ENCODE measurements around the gene CPVL.

CPVL gene

DNA sequence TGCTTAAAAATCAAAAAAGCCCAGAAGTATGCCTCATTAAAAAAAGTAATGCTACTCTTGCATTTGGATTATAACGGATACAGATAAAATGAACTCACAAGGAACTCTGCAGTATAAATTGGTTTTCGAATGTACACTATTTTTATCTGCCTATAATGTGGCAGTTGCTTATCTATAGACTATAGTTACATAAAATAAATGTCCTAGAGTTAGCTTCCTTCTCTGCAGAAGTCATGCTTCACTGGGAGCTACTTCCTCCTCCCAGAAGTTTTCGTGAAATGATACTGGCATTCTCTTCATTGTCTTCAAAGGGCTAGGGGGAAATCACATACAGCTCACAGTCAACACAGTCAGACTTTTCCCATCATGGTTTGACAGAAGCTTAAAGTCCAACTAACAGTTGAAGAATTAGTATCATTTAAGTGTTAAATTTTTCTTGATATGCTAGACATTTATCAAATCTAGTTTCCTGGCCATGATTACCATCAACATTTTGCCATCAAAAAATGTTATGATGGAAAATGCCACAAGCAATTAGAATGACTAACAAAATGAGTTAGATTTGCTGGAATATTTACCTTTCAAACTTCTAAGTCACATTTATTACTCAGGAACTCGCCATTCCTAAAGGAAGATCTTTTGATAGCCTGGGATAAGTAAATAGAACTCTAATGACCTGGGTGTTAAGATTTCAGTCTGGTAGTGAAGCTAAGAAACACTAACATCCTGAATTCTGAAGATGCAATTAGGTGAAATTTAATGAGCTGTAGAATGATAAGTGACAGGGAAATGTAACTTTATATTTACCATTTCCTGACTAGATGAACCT is 100.9 kb downstream of the CPVL start:
- DNase-seq (ENCODE audit: extremely low read depth in 1 of 2, low read depth in 1 of 2): no peak

DNA sequence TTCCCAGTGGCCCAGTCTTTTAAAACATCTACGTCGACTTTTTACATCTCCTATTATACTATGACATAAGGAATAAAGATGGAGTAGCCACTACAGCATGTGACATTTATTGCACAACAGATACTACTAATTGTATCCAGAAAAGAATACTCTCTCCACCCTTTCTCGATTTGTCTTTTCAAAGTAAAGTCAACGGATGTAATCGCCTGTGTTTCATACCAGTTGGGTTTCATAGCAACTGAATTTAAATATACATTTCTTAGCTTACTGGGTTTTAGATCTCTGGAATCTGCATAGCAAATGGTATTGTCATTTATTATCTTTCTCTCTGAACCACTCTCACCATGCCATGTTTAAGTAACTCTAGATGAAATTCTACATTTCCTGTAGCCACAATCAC is 101.8 kb downstream of the CPVL start:
- no peak for DNase-seq (ENCODE audit: extremely low read depth in 1 of 2, low read depth in 1 of 2)

DNA sequence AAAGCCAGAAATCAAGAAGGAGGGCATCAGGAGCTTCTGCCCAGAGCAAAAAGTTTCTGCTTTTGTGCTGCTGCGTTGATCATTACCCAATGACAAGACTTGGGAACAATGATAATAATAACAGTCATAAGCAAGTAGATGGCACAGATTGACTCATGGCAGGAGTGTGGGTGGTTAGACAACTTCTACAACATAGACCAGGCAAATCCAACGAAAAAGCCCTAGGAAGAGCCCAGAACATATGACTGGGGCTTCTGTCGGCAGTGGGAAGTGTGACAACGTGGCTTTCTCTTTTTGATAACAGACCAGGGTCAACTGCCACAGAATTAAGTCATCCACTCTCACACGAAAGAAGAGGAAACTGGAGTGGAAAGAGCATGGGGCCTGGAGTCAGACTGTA is 102.8 kb downstream of the CPVL start:
- DNase-seq (ENCODE audit: extremely low read depth in 1 of 2, low read depth in 1 of 2): no peak

DNA sequence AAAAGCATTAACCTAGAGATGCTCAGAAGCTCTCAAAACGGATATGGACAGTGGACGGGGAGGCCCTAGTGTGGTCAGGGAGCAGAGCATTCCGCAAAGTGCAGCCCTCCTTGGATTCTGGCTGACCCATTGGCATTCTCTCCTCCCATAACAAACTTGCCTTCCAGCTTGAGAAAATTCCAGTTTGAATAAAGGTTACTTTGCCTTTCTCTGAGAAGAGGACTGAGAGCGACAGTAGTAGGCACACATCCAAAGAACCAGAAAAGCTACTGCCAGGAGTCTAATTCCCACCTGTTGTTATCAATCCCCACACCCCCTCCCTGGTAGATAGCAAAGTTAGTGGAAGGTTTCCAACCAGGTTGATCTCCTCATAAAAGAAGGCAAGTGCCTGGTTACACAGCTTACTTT is 103.5 kb downstream of the CPVL start:
- no peak for DNase-seq (ENCODE audit: extremely low read depth in 1 of 2, low read depth in 1 of 2)

DNA sequence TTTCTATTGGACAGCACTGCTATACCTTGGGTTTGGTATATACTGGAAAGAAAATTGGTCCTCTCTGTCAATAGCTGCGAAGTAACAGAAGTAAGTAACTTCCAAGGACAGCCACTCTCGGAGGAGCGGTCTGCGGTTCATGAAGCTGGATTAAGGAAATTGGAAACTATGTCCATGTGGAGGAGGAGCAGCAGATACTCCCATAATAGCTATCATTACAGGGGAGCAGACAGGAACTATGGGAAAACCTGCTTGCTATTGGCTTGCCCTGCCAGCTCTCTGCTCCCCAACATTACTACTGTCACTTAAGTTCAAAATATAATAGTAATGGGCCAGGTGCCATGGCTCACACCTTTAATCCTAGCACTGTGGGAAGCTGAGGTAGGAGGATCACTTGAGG is 104.3 kb downstream of the CPVL start:
- no peak for DNase-seq (ENCODE audit: extremely low read depth in 1 of 2, low read depth in 1 of 2)

DNA sequence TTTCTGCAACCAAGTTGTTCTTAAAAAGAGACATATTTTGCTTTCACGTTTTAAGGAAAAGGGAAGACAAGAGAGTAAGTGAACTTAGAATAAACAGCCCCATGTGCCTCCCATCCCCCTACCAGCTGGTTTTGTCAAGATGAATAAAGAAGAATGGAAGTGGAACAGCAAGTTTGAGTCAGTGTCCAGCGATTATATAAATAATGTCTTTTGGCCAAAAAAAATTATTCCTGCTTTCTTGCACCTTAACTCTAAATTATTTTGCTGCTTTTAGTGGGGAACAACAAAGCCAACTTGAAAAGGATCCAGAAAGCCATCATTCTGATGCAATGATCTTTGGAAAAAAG is 105.8 kb downstream of the CPVL start:
- no peak for DNase-seq (ENCODE audit: extremely low read depth in 1 of 2, low read depth in 1 of 2)

DNA sequence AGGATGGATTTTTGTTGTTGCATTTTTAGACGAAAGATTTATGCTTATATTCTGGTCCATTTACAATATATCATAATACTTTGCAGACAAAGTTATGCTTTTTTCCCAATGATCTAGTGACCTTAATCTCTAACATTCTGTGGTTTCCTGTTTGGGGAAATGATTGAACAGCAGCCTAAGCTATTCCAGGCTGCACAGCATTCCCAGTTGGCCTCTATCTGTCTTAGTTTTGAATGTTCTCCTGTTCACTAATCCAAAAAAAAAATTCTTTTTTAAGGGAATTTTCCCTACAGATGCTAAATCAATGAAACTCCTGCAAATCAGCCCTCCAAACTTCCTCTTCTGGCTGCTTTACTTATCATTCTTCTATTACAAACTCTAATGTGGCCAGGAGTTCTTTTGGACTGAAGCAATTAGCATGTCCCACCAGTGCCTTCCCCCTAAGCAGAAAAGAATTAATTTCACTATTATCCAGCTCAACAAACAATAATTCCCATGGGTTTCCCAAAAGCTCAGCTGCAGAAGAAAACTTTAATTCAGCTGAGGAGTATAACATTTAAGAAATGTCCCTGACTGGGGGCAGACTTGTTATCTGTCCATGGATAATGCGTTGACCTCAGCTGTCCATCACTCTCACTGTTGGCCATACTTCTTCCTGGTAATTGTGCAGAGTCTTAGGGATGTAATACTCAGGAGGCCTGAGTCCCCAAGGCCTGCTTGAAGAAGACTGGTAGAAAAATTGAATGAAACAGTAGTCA is 106.3 kb downstream of the CPVL start:
- DNase-seq (ENCODE audit: extremely low read depth in 1 of 2, low read depth in 1 of 2): no peak

DNA sequence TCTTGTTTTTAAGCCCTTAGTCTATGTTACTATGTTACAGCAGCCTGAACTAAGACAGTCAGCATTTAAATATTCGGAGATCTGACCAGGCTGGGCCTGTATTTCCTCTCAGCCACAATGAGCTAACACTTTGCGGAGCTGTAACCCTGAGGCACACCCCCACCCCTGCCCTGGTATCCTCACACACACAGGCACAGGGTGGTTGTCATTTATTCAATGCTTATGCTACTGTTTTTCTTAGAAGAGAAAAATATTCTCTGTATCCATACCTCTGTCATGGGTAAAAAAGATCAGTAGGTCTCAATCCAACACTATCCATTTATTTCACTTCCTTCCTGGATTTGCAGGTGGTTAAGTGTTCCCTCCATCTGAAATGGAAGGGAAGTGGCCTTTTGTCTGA is 107.9 kb downstream of the CPVL start:
- DNase-seq (ENCODE audit: extremely low read depth in 1 of 2, low read depth in 1 of 2): no peak

DNA sequence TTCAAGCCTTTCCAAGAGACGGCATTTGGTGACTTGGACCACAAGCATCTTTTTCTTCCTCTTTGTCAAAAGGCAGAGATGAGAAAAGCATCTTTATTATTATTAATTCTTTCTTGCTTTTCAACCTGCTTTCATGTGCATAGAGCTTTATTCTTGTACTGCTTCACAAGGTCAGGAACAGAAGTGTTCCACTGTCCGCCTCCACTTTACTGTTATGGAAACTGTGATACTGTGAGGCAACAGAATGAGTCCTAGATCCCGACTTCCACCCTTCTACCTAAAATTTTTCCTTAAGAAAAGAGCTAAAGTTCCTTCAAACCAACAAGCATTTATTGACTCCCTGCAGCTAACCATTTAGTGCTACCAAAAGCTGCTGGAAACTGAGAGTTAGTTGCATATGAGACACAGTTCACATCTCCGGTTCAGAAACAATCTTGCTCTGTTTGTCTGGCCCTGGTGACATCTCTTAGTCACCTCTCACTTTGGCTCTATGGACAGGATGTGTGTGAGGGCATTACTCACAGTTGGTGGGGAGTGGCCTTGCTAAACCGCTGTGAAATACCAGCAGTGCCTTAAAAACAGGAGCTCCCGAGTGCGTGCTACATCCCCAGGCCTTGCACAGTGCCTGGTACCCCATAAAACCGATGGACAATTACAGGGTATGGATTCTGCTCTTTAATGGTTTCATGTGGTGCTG is 111.1 kb downstream of the CPVL start:
- no peak for DNase-seq (ENCODE audit: extremely low read depth in 1 of 2, low read depth in 1 of 2)

DNA sequence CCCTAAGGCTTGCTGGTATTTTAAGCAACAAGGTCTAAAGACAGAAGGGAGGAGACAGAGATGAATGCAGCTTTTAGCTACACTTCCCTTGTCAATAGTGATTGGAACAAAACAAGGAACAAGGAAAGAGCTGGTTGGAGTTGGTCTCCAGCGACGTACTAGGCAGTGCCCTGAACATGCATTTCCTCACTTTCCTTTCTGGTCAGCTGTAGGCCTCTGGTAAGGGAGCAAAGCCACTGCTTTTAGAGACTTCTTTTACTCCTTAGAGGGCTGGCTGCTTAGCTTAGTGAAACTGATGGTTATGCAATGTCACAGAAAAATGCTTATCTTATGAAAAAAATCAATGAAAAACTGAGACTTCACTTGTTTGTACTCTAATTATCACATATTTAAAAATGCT is 112.8 kb downstream of the CPVL start:
- DNase-seq (ENCODE audit: extremely low read depth in 1 of 2, low read depth in 1 of 2): no peak

DNA sequence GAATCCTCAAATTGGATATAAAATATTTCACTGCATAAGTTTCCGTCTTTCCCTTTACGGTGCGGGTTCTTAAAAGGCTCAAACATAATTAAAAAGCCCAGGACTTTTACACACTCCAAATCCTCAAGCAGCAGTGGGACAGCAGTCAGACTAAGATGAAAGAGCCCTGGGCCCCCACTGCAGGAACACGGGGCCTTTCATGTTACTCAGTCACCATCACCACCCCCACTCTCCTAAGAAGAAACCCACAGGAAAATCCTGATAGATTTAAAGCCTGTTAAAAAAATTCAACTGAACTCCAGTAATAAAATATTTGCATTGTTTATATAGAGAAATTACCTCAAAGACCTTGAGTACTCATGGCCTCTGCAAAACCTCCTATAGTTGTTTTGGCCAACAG is 114.2 kb downstream of the CPVL start:
- no peak for DNase-seq (ENCODE audit: extremely low read depth in 1 of 2, low read depth in 1 of 2)

DNA sequence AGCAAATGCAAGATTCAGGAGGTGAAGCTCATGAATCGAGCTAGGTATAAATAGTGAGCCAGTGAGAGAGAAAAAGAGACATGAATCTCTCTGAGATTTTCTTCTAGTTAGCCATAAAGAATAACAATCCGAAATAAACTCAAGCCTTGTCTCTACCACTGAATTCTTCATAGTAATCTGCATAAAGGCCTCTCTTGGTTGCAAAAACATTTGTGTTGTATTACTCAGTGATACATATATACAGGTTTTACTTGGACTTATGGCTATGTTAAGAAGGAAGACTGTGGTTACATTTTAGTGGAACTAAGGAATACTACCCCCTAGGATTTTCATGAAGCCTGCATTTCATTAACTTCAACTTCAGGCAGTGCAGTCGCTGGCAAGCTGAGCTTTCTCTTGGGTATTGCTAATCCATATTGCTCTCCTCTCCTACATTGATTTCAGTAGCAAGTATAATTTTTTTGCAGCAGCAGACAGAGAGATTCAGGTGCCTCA is 115.5 kb downstream of the CPVL start:
- no peak for DNase-seq (ENCODE audit: extremely low read depth in 1 of 2, low read depth in 1 of 2)

DNA sequence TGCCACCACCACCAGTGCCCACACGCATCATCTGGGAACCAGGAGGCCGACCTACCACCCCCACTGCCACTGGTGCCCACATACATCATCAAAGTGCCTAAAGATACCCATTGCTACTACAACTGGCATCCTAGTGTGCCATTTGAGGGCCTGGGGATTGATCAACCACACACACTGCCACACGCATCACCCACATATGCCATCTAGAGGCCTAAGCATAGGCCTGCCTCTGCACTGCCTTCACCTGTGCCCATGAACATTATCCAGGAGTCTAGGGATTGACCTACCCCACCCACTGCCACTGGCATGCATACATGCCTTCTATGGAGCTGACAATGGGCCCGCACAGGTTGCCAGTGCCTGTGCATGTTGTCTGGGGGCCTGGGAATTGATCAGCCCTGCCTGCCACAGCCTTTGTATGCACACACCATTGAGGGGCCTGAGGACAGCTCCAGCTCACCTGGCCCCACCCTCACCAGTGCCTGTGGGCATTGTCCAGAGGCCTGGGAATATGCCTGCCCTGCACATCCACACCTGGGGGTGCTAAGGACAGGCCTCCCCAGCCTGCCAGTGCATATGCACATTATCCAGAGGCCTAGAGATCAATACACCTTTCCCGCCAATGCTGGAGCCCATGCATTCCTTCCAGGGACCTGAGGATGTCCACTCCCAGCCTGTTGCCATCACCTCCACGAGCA is 123.9 kb downstream of the CPVL start:
- DNase-seq (ENCODE audit: extremely low read depth in 1 of 2, low read depth in 1 of 2): no peak

DNA sequence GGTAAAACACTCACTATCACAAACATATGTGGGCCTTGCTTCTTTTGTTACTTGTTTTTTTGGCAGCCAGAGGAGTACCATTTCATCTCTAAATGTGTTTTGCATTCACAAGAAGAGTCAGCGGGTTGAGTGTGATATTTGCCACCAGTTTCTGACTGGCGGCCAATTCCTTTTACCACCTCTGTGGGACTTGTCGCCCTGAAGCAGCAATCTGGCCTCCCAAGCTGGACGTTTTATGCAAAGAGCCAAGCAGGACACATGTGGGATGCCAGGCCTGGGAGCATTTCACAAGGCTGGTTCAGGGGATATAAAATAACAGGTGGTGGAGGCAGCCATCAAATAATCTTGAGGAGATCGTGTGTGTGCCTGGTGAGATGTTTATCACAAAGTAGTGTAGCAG is 126.4 kb downstream of the CPVL start:
- DNase-seq (ENCODE audit: extremely low read depth in 1 of 2, low read depth in 1 of 2): no peak

DNA sequence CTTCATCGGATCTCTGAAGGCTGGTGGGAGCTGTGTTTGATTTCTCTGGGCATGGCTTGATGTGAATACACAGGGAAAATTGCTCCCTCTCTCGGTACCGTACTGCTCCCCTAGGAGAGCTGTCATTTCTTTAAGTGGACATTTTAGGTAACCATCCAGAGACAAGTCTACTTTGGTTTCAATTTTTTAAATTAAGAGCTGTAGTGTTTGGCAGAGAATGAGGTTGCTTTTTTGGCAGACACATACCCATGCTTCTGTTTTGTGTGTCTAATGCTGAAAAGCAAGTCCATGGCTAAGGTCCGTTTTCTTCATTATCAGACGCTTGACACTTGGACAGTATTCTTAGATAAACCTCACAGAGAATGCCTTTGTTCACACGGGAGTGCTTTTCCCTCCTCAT is 127.0 kb downstream of the CPVL start:
- DNase-seq (ENCODE audit: extremely low read depth in 1 of 2, low read depth in 1 of 2): no peak

DNA sequence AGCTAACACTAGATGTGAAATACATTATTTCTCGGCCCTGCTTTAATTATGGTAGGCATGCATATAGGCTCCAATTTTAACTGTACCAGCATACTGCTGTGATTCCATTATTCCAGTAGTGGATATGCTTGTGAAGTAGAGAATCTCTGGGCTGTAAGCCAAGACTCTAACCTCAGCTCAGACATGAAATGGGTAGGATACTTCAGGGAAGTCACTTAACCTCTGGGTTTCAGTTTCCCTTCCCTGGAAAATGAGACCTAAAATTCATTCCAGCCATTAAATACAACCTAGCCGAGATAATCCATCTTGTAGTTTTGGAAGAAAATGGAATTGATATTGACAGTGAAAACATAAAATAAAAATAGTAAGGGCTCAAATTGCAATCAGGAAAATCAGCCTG is 128.6 kb downstream of the CPVL start:
- no peak for DNase-seq (ENCODE audit: extremely low read depth in 1 of 2, low read depth in 1 of 2)

DNA sequence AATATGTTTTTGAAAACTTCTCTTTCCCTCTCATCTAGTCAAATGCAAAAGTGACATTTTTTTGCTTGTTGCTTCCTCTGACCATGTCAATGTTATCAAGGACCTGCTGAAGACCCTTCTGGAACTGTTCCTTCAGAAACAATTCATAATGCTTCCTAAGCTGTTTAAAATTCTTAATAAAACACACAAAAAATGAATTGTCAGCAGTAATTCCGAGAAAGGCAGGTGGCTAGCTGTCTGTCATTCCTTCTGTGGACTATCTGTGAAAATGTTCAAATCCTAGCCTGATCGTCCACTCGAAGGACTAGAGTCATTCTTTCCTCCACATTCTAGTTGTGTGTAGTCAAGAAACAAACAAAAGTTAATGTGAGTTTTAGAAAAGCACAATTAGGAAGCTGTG is 131.6 kb downstream of the CPVL start:
- DNase-seq (ENCODE audit: extremely low read depth in 1 of 2, low read depth in 1 of 2): no peak

DNA sequence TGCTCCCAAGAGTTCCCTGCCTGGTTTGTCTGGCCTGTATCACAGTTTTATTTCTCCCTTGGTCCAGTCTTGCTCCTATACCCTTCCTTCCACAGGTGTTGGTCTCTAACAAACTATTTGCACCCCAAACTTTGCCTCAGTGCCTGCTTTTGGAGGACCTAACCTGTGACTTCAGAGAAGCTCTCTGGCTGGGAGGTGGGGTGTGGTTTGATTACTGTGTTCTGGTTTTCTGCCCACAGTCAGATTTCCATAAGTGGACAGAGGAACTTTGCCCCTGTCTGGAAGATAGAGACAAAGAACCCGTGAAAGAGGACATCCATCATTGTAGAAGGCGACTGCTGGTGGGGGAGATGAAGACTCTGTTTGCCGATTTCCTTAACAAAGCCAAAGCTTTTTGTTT is 132.4 kb downstream of the CPVL start:
- DNase-seq (ENCODE audit: extremely low read depth in 1 of 2, low read depth in 1 of 2): no peak

DNA sequence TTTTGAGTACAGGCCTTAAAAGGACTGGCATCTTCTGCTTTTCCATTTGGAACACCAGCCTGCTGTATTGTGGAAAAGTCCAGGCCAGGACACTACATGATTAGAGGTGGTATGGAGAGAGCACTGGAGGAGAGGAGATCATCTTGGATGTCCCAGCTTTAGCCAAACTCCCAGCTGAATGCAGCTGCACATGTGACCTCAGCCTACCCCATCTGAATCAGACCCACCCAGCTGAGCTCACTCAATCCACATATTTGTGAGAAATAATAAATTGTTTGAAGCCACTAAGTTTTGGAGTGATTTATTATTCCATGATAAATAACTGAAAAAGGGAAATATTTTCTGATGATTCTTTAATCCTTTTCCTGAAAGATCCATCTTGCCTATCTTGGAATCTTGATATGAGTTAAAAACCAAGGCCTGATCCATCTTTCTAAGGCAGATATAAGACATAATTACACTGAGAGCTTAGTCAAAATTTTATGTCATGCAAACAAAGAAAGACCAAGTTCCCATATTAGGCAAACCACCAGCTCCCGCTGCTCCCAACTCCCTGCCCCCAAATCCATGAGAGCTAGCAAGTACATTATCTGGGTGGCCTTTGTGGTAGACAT is 133.1 kb downstream of the CPVL start:
- DNase-seq (ENCODE audit: extremely low read depth in 1 of 2, low read depth in 1 of 2): no peak

DNA sequence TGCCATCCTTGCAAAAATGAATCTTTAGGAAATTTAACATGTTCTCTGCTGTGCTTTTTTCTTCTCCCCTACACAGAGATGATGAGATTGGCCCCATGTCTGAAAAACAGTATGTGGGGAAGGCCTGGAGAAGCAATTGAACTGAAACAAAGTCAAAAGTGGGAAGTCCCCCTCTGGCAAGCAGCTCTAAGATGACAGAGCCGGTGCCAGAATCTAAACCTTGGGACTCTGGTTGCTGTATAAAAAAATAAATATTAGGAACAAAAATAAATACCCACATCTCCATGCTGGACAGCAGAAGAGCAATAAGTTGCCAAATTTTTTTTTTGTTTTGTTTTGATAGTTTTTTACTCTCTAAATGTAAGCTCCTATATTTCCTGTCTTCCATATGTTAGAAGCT is 136.4 kb downstream of the CPVL start:
- no peak for DNase-seq (ENCODE audit: extremely low read depth in 1 of 2, low read depth in 1 of 2)

DNA sequence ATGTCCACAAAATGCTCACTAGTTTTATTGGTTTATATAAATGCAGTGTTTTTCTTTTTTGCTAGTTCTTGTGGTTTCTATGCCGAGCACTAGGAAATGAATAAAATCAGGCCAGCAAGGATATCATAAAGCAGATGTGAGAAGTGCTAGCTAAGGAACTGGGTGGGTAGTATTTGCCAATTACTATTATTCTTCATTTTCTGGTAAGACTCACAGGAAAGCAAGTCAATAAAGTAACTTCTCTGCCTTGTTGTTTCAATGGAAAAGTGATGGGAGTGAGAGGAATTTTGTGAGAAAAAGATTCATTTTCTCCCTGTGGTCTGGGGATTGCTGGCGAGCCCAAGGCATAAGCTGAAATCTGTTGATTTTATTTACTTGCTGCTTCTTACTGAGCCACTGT is 137.7 kb downstream of the CPVL start:
- DNase-seq (ENCODE audit: extremely low read depth in 1 of 2, low read depth in 1 of 2): no peak
